ENCODE data around the gene TRMT112. TPM values are rescaled to one million over a fixed set of nuclear protein-coding genes. Genes with fewer than 3 reads are reported as not detected.

Gene TRMT112
- total RNA-seq, 2 donors from 2014 or later: 170 to 223 TPM

DNA sequence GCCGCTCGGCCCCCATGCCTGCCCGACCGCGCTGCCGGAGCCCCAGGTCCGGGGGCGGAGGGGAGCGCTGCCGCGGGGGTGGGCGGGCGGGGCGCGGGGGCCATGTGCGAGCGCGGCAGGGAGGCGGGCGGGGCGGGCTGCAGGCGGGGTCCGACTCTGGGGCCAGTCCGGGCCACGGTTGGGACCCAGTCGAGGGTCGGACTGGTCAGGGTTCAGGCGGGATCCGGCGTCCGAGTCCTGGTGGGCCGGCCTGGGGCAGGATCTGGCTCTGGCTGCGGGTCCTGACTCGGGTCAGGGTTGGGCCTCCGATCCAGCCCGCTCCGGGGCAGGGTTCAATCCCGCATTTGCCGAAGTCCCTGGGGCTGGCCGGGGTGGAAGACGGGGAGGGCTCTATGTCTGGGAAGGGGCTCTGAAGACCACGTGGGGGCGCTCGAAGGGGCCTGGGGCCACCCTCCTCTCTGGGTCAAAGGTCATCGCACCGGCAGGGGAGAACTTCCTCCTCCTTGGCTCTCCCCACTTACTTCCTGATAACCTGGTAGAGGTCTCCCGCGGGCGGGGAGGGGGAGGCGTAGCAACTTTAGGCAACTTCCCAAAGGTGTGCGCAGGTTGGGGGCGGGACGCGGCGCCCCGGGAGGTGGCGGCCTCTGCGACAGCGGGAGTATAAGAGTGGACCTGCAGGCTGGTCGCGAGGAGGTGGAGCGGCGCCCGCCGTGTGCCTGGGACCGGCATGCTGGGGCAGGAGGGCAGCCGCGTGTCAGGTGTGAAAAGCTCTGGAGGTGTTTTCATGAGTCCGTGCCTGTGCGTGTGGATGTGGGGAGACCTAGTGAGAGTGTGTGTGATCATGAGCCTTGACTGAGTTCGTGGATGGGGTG lies 11.4 kb downstream of the TRMT112 start:
- Histone ChIP-seq H3K36me3 (replicated peaks in 1 of 2; ENCODE audit: insufficient read depth in 1 of 2, low read depth in 2 of 2) (no peaks in the 10 kb centered on the region), H3K4me1 (peaks cover 28% of the 10 kb centered on the region), H3K9me3 (no peaks in the 10 kb centered on the region), H3K4me3 (peak overlapping the region; percentile 40 to 58), H3K27me3 (no peaks in the 10 kb centered on the region), H3K27ac (peak overlapping the region; percentile 86 to 97 (median 94))
- intact Hi-C loops (cut with DNase I): no loop called here
- TF ChIP-seq, protein P1, sequence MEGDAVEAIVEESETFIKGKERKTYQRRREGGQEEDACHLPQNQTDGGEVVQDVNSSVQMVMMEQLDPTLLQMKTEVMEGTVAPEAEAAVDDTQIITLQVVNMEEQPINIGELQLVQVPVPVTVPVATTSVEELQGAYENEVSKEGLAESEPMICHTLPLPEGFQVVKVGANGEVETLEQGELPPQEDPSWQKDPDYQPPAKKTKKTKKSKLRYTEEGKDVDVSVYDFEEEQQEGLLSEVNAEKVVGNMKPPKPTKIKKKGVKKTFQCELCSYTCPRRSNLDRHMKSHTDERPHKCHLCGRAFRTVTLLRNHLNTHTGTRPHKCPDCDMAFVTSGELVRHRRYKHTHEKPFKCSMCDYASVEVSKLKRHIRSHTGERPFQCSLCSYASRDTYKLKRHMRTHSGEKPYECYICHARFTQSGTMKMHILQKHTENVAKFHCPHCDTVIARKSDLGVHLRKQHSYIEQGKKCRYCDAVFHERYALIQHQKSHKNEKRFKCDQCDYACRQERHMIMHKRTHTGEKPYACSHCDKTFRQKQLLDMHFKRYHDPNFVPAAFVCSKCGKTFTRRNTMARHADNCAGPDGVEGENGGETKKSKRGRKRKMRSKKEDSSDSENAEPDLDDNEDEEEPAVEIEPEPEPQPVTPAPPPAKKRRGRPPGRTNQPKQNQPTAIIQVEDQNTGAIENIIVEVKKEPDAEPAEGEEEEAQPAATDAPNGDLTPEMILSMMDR (IDR thresholded peaks at IDR 0.05): peak in 4 of 7 experiments; percentile 26 to 32 (median 29)
- TF ChIP-seq POLR2A (IDR thresholded peaks at IDR 0.05): peak; percentile 75 to 93 (median 92)
- DNase-seq (peak; percentile 83 to 87 (median 84)), ATAC-seq (peak; percentile 36)
- WGBS, 2 donors: 0% methylated on average over 26 to 54 of the region's 71 CpGs

DNA sequence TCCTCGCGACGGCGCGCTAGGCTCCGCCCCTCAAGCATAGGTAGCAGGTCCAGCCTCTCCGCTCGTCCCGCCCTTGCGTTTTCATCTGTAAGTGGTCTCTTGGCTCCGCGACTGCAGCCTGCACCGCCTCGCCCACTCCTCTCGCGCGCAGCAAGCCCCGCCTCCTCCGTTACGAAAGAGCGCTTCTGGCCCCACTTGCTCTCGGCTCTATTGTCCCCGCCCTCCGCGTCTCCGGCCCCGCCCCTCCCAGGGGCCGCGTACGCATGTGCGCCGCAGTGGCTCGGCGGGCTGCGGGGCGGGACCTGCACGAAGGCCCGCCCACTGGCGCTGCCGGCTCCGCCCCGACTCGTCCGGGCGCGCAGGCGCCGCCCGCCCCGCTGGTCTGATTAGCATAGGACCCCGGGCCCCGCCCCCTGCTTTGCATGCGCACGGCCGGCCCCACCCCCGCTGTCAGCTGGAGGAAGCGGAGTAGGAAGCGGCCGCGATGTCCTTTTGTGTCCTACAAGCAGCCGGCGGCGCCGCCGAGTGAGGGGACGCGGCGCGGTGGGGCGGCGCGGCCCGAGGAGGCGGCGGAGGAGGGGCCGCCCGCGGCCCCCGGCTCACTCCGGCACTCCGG lies 12.2 kb downstream of the TRMT112 start, which contains the start of gene ESRRA:
Gene ESRRA (plus strand): TSS at position 450 of the 616 bp plus-strand sequence. CDS start 1,656 bp downstream, outside the sequence.
- TF ChIP-seq POLR2A (IDR thresholded peaks at IDR 0.05): peak in 2 of 3 donors; percentile 31 to 56
- TF ChIP-seq, protein P1 (IDR thresholded peaks at IDR 0.05): peak in 1 of 7 experiments; percentile 6
- DNase-seq: peak; percentile 100
- ATAC-seq: peak; percentile 87
- Histone ChIP-seq H3K9me3 (no peaks in the 10 kb centered on the region), H3K4me1 (peaks cover 36% of the 10 kb centered on the region), H3K27ac (peak within 1 kb of the TSS; percentile 86 to 97 (median 94)), H3K36me3 (replicated peaks in 1 of 2; ENCODE audit: insufficient read depth in 1 of 2, low read depth in 2 of 2) (no peaks in the 10 kb centered on the region), H3K27me3 (no peaks in the 10 kb centered on the region), H3K4me3 (peak within 1 kb of the TSS; percentile 40 to 58)
- intact Hi-C loops (cut with DNase I): no loop called here
- WGBS, 2 donors: 0 to 1% methylated on average over 4 to 33 of the region's 81 CpGs

DNA sequence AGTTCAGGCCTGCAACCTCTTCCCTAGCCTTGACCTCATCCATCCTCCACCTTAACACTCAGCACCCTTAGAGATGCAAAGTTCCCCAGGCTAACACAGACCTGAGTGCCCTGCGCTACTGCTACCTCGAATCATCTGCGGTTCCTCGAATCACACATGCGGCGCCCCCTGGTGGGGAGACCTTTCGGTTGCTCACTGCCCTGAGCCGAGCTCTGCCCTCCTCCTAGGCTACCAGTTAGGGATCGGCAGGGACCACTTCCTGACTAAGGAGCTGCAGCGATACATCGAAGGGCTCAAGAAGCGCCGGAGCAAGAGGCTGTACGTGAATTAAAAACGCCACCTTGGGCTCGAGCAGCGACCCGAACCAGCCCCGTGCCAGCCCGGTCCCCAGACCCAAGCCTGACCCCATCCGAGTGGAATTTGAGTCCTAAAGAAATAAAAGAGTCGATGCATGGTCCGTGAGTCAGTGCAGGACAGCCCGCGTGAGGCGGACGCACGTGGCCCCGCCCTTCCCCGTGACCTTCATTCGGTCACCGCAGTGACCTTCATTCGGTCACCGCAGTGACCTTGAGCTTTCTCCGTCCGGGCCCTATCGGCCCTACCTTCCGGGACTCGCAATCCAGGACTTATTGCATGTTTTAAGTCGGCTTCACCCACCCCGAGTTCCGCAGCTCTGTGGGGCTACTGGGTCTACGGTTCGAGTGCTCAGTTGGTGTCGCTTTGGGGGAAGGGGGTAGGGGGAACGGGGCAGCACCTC lies 12.9 kb downstream of the TRMT112 start:
- ATAC-seq (peak; percentile 41), DNase-seq (peak; percentile 92 to 96 (median 94))
- peak overlapping the region; percentile 62 to 97 (median 87) for H3K27ac ChIP-seq
- H3K4me1 ChIP-seq: peaks cover 43% of the 10 kb centered on the region
- no peaks in the 10 kb centered on the region for H3K9me3 ChIP-seq
- 0 to 1% methylated on average over 16 to 46 of the region's 46 CpGs for WGBS, 2 donors
- no peaks in the 10 kb centered on the region for H3K36me3 ChIP-seq (replicated peaks in 1 of 2; ENCODE audit: insufficient read depth in 1 of 2, low read depth in 2 of 2)
- TF ChIP-seq POLR2A (IDR thresholded peaks at IDR 0.05): peak in 1 of 3 donors; percentile 12
- TF ChIP-seq, protein P1 (IDR thresholded peaks at IDR 0.05): peak; percentile 78 to 94 (median 85)
- H3K27me3 ChIP-seq: peaks cover 0 to 4% of the 10 kb centered on the region in 2 donors
- intact Hi-C loops (cut with DNase I): no loop called here
- H3K4me3 ChIP-seq: peak overlapping the region in 1 of 2 donors; percentile 35

DNA sequence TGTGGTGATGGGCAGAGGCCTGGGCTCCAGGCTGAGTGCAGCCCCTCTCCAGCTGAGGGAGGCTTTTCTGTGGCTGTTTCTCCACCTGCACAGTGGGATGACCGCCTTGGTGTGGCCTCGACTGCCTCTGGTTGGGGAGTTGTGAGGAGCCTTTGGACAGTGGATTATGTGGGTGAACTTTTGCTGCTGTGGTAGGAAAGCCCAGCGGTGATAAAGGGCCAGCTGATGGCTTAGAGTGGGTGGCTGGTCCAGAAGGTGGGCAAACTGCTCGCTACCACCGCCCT lies 13.4 kb downstream of the TRMT112 start:
- no peaks in the 10 kb centered on the region for H3K36me3 ChIP-seq (replicated peaks in 1 of 2; ENCODE audit: insufficient read depth in 1 of 2, low read depth in 2 of 2)
- ATAC-seq (no peak), DNase-seq (no peak)
- H3K9me3 ChIP-seq: no peaks in the 10 kb centered on the region
- H3K4me3 ChIP-seq: no peak overlapping the region
- peaks cover 48% of the 10 kb centered on the region for H3K4me1 ChIP-seq
- H3K27ac ChIP-seq: peak overlapping the region in 3 of 4 donors; percentile 80 to 97 (median 94)
- 34 to 47% methylated on average over 4 to 5 of the region's 5 CpGs for WGBS, 2 donors
- TF ChIP-seq, protein P1 (IDR thresholded peaks at IDR 0.05): no peak
- no peak for TF ChIP-seq POLR2A (IDR thresholded peaks at IDR 0.05)
- intact Hi-C loops (cut with DNase I): no loop called here
- peaks cover 0 to 4% of the 10 kb centered on the region in 2 donors for H3K27me3 ChIP-seq

Measured in body of pancreas (tissue), 4 donors.